Forelimb muscle (tissue), 1 donor: ENCODE data around the gene STK39. TPM values are rescaled to one million over a fixed set of nuclear protein-coding genes. Genes with fewer than 3 reads are reported as not detected.
"Not testable (repeated sequence)": the region's sequence is repeated elsewhere in the genome, so short reads cannot be mapped to it uniquely, and the experiment has no call there.

Experiments used
- DNase-seq: peaks from one replicate; pipeline ENCODE4 v3.0.0-alpha.2; 2013; ENCODE audit warnings: low read depth
- polyA plus RNA-seq: library from polyadenylated mRNA; unstranded; fragments of 120-200 nt; gene quantifications from one replicate; pipeline ENCODE4 v1.2.1, GENCODE V29; 2013; ENCODE audit not compliant: insufficient read length

Gene STK39
- polyA plus RNA-seq, 1 donor: 17.1 TPM

DNA sequence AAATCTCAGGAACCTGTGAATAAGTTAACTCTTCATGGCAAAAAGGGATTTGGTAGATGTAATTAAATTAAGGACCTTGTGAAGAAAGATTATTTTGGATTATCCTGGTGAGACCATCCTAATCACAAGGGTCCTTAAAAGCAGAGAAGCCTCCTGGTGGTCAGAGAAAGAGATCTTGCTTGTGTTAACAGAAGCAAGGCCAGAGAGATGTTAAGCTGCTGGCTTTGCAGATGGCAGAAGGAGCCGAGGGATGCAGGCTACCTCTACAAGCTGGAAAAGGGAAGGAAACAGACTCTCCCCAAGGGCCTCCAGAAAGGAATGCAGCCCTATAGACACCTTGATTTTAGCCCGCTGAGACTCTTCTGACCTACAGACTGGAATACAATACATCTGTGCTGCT, 197.0 kb downstream of the STK39 start:
- DNase-seq: no peak

DNA sequence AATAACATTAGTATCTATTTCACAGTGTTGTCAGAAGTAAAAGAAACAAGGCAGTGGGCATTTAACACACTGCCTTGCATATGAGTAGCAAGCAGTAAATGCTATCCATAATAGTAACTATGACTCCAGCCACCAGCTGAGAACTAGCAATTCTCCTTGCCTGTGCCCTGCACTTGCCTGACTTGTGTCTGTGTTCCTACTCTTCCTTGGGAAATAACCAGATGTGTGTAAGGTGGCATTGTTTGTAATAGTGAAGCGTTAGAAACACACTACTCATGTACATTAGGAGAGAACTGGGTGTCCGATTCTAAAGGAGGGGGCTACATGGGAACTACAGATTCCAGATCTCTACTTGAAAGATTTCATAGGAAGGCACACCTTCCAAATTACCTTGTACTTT, 197.8 kb downstream of the STK39 start:
- DNase-seq: no peak

DNA sequence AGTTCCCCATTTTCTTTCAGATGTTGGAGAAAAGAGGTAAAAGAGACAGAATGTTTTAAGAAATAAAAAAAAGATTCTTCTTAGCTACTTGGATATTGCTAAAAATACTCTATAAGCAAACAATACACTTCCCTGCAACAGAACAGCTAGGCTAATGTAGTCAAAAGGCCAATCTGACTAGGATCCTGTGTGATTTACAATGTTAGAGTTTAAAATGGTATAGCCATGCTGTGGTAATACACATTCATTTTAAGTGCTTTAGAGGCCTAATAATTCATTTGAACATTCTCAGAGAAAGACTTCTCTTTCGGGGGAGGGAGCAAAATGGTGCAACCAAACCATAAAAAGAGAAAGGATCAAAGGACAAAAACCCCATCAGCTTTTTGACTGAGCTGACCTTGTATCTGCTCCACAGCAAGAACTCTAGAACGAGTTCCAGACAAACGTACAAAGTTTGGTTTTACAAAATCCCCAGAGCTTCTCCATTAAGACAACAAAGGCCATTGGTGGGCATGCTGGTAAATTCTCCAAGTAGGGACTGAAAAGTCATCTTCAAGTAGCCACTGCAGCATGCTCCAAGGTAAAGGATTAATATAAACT, 200.2 kb downstream of the STK39 start:
- no peak for DNase-seq

DNA sequence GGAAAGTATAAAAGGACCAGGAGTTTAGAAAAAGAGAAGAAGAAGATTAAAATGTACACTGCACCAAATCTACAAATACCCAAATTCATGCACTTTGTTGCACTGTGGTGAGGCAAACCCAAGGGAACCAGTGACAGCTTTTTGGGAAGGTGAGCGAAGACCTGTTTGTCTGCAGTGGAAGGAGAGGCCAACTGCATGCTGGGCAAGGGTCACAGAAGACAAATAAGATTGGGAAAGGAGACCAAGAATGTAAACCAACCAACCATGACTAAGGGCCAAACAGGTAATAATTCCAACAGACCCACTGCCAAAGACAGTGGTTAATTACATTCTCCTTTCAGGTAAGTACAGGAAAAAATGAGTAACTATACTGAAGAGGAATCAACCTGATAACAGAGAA, 202.8 kb downstream of the STK39 start:
- no peak for DNase-seq

DNA sequence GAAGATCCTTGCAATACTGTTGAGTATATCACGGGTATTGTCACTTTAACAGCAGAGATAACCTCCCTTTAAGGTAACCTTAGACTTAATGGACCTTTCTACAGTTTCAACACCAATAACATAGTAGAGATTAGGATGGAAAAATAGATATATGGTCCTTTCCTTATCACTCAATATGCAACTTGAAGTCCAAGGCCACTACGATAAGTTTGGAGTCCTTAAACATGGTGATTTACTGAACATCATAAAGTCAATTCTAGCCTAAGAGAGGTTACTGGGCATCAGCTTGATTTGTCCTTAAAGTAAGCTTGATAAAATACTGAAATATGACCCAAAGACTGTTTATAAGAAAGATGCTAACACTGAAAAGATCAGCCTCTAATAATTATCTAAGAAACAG, 203.2 kb downstream of the STK39 start:
- DNase-seq: no peak

DNA sequence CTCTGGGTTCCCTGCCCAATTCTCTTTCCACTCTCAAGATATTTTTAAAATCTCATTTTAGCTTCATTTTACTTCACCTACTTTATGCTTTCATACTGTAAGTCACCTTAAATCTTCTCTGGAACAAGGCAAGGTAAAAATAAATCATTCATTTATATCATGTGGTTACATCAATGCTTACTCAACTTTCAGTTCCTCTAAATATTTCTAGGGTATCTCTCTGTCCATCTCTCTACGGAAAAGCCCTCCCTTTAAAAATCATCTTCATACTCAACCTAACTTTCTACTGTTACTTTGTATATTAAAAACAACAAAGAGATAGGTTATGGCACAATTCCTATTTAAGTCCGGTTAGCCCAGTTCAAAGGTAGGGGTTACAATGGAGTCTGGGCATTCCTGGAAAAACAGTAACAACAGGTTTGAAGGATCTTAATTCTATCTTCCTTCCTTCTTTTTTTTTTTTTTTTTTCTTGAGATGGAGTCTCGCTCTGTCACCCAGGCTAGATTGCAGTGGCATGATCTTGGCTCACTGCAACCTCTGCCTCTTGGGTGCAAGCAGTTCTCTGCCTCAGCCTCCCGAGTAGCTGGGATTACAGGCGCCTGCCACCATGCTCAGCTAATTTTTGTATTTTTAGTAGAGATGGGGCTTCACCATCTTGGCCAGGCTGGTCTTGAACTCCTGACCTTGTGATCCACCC, 205.1 kb downstream of the STK39 start:
- DNase-seq: not testable (repeated sequence)

DNA sequence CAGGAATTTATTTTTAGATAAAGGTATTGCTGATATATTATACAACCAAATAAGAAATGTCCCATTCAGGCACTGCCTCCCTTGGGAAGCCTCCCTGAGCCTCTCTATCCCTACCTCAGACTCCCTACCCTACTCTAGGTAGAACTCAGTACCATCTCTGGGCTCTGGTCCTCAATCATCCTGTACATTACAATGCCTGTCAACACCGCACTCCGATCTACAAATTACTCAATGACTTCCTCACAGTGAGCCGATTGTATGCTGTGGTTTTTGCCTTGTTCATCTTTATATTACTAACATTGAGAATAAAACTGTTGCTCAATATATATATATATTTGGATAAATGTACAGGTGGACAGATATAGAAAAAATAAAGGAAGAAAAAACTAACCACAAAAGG, 207.5 kb downstream of the STK39 start:
- DNase-seq: no peak

DNA sequence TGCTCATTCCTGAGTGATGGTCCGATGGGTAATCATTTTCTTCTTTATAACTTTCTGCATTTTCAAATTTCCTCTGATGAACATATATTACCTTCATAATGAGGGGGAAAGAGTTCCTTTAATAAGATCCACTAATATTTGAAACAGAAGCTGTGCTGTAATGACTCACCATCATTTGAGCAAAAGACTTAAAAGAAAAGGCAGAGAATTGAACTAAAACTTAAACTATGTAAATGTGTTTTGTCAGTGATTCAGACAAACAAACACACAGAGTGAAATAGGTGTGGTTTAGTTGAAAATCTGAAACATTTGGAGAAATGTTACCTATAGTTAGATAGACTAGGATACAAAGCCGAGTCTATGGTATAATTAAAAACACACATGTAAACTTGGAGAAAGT, 209.6 kb downstream of the STK39 start:
- DNase-seq: no peak

DNA sequence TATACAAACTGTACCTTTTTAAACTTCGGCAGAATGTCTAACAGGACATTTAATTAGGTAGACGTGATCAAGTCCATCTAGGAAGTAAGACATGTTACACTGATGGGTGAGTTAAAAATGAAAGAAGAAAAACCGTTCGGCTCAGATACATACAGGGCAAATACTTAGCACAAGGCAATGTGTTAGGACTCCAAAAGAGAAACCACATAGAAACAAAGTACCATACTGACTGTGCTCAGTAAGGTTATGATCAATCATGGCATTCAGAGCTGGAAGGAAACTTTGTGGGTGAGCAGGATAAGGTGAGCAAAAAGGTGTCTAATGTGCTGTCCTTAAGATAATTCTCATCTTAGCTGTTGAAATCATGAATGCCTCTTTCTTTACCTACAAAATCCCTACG, 211.9 kb downstream of the STK39 start:
- DNase-seq: no peak

DNA sequence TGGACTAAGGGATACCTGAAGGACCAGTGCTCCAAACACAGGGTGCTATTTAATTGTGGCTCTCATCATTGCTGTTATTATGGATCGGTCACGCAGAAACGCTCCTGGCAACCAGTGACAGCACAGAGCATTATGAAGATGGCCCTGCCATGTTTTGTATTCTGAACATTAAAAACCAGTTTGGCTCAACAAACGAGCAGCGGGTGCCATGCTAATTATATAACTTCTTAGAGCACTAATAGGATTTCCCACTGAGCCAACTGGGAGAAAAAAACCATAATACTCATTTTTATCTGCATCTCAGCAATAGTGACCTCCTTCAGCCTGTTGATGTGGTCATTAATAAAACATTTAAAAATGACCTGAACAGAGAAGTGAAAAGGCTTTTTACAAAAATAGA, 212.8 kb downstream of the STK39 start:
- DNase-seq: no peak

DNA sequence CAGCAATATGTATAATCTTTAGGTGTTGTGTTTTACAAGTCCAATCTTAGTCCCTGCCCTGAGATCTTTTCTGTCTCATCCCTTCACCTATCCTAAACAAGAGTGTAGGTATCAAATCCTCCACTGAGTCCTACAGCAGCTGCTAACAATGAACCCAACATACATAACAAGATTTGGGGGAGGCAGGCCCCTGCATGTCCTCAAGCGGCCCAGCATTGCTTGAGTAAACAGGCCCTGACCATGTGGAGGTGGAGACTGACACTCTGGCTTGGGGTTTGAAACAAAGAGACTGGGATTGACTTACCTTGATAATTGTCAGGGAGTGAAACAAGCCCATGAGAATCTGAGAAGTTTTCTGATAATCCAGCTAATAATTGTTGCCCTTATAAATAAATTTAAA, 213.4 kb downstream of the STK39 start:
- no peak for DNase-seq

DNA sequence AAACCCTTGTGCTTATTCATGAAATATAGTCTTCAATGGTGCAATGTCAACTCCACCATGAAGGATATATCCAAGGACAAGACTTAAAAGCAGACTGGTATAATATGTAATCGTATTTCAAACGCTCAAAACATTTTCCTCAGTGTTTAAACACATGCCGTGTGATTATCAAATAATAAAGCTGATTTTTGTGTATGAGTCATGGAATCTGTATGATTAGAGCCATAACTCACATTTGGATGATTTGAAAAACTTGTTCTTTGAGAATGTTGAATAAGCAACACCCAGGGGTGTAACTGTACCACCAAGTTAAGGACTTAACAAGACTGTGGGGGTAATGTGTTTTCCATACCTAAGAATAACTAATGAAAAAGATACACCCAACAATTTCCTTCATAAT, 215.3 kb downstream of the STK39 start:
- no peak for DNase-seq

DNA sequence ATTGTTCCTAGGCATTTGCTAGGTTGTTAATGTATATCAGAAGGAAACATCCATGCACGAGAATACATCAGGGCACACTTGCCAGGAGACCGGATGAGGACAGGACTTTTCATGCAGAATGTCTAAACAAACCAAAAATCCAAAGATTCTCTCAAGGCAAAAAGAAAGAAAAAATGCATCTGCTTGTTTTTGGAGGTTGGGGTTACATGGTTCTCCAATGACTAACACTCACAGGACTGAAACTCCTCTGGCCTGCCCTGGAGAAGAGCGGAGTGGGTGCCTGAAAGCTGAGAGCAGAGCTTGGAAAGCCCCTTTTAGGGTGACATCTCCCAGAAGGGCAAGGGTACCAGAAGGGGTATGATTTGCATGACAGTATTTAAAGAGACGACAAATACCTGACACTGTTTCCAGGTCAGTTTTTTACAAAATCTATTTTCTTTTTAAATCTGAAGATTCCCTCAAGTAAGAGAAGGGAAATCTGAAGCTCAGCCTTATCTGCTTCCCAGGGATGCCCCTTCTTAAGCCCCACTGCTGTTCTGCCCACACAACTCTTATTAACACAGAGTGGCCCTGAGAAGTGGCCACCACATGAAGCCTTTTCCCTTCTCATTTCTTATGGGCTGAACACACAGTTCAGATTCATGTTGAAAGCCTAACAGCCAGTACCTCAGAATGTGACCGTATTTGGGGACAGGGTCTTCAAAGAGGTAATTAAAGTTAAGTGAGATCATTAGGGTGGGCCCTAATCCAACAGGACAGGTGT, 216.4 kb downstream of the STK39 start:
- no peak for DNase-seq

DNA sequence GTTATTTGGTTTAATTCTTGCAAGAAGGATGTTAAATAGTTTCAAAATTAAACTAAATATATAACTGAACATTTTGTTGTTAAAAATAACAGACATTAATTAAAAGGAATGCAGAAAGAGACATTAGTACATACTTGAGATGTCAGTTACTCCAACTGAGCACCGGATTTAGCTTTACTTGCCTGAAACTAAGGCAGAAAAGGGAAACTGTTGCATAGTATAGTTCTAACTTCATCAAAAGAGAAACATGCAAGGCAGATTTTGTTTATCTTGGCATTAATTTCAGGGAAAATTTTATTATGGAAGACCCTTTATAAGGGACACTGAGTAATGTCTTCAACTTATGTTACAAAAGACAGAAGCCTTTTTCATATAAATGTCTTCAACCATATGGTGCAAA, 218.3 kb downstream of the STK39 start:
- DNase-seq: no peak

DNA sequence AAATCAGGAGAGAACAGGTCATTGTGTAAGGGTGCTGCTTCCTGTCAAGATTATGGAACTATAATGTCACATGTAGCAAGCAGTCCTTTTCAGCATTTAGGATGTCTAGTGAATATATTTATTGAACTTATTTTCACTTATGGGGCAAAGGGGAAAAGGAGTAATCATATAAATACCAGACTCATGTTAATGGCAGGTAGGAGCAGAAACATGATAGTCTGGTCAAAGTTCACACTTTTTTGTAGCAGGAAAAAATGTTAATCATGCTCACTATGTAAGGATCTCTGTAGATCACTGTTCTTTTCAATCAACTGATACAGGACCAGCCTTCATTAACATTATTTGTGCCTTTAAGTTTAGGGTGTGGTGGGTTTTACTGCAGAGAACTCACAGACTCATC, 219.0 kb downstream of the STK39 start:
- no peak for DNase-seq

DNA sequence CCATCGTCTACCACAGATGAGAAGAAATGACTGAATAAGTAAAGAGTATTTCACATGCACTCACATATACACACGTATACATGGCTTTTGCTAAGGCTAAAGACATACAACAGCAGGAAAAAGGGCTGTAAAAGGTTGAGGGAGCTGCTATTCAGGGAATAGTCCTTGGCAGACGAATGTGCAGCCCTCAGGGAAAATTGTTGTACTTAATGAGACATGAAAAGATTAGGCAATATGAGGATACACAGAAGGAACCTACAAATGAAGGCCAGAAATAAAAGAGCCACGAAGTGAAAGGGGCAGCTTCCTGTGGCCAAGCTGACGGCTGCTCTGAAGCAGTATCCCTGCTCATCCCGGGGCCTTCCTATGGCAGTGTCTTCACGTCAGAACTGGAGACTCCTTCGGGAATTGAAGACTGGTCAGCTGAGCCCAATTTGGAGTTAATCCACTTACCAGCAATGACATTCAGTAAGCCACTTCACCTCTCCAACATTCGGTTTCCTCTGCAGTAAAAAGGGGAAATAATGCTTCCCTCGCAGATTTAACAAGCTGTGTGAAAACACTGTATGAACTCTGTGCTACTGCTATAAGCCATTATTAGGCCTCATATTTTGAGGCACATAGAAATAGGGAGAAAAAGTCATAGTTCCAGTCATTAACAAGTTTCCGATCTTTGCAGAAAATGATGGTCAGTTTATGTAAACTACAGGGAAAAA, 221.8 kb downstream of the STK39 start:
- DNase-seq: no peak

DNA sequence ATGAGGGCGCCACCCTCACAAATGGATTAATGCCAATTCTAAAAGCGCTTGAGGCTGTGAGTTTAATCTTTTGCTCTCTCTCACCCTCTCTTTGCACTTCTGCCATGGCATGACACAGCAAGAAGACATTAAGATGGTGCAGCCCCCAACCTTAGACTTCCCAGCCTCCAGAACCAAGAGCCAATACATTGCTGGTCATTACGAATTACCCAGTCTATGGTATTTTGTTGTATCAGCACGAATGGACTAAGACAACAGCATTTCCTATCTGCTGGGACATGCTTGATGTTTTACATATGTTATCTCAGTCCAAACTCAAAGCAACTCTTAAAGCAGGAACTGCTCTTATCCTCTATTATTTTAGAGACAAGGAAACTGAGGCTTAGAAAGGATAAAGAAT, 222.9 kb downstream of the STK39 start:
- no peak for DNase-seq

DNA sequence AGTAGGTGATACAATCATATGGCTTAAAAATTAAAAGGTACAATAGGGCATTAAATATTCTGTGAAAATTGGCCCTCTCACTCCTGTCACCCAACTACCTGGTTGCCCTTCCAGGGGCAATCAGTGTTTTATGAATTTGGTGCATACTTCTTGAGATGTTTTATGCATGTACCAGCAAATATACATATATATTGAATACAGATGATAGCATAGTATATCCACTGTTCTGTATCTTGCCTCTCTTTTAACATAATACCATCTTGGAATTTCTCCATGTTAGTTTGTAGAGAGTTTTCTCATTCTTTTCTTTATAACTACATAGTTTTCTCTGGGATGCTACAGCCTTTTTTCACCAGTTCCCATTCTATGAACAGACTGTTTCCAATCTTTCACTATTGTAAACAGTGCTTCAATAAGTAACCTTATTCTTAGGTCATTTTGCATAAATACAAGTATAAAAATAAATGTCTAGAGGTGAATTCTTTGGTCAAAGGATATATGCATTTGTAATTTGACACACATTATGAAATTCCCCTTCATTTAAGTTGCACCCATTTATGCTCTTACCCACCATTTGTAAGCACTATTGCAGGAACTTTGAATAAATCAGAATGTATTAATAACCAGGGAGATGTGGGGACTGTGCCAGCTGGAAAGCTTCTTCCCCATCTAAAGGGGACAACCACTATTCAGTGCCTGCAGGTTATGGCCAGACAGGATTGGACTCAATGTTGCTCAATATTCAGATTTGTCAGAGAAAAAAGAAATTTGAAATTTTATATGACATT, 225.4 kb downstream of the STK39 start:
- DNase-seq: no peak

DNA sequence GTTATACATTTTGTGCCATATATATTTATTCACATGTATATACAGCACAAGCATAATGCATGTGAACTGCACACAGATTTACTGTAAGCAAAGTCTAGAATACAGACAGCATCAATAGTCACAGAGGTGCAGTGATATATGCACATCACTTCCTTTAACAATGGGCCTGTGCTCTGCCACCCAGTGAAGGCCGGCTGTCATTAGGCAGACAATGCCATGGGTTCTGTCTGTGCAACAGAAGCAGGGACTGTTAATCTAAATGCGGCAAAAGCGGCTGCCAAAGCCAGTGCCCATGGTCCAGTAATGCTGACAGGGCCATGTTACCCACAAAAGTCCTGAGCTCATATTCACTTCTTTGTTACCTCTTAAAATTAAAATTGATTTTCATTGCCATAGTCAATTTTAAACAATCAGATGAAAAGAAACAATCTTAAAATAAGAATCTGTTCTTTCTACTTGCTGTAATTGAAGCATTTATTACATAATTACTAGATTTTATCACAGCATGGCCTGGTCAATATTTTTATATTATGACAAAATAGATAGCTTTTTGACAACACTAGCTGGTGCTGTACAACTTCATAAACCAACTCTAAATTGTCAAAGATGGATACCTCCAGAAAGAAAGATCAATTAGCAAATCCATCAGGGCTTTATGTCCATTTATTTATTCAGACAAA, 232.0 kb downstream of the STK39 start:
- no peak for DNase-seq

DNA sequence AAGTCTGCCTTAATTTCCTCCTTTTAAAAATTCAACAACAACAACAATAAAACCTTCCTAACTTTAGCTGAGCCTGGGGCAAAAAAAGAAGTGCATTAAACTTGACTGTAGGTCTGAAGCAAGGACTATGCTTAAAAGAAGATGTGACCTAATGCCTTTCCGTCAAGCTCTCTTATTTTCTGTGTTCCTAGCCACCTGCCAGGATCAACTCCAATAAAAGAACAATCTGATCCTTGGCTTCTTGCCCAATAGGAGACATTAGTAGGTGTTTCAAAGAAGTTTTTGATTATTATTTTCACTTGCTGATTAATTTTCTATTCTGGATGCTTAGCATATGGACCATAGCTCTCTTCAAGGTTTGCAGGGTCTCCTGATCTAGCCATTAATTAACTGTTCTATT, 237.5 kb downstream of the STK39 start:
- no peak for DNase-seq

DNA sequence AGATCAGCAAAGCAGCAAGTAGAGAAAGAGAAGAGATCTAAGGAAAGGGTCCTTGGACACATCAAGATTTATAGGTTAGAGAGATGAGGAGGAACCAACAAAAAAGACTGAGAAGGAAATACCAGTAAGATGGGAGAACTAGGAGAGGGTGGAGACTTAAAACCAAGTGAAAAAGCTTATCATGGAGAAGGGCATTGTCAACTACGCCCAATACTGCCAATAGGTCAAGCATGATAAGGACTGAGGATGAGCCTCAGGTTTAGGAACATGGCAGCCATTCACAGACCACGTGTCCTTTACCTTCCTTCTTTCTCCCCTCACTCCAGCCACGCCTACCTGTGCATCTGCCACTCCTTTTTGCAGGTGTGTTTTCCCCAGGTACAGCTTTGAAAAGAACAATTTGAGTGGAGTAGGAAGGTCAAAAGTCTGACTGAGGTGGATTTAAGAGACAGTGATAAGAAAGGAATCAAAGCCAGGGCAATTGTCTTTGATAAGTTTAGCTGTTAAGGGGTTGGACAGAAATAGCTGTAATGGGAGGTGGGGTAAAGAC, 238.7 kb downstream of the STK39 start:
- DNase-seq: no peak
